Right lung (tissue), 5 donors: ENCODE data around the gene NSUN6. TPM values are rescaled to one million over a fixed set of nuclear protein-coding genes. Genes with fewer than 3 reads are reported as not detected.
"Not testable (repeated sequence)": the region's sequence is repeated elsewhere in the genome, so short reads cannot be mapped to it uniquely, and the experiment has no call there.

Source experiments
- DNase-seq, 2 donors: peaks; one replicate each; pipeline ENCODE4 v3.0.0-alpha.2; 2013
- polyA plus RNA-seq, 5 donors: library from polyadenylated mRNA; unstranded; fragments of 120-200 nt; gene quantifications; one replicate each; pipeline versions ENCODE4 v1.2.1 to v1.2.3, GENCODE V29; 2013; ENCODE audit warnings: inconsistent platforms in 1 of 5, low replicate concordance in 1 of 5; ENCODE audit not compliant: insufficient read length in 5 of 5, insufficient read depth in 1 of 5

NSUN6 gene
- polyA plus RNA-seq, 5 donors = 24.5 to 32.9 (median 29.8) TPM

DNA sequence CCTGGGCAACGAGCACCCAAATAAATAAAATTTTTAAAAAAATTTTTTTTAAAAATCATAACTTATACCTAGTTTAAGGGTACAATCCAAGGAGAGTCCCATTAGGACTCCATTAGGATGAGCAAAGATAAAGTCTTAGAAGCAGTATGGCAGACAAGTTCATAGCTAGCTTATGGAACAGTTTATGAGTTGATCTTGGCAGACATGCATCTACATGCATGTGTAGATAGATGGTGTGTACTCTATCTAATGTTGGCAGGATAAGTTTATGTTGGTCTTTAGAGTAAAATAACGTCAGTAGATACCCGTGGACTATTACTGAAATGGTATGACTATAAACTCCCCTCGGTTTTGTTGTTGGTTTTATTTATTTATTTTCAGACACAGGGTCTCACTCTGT is 40.2 kb downstream of the NSUN6 start:
- no peak for DNase-seq

DNA sequence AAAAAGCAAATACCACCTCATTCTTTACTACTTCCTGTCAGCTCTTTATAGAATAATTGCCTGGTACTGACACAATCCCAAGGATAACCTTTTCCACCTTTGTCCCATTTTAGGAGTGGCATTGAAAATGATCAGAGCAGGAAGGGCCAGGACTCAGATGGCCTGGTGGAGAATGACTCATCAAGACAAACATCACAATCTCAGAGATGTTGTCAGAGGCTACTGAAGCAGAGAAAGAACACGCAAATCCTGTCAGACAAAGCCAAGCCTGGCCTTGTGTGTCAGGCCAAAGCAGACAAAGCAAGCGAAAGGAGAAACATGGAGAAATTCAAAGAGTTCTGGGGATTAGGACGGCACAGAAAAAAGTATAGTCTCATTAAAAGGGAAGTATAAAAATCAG is 40.9 kb downstream of the NSUN6 start:
- DNase-seq = no peak

GRCh38 chr10:18608596-18608995 is 42.8 kb downstream of the NSUN6 start:
- DNase-seq = no peak

DNA sequence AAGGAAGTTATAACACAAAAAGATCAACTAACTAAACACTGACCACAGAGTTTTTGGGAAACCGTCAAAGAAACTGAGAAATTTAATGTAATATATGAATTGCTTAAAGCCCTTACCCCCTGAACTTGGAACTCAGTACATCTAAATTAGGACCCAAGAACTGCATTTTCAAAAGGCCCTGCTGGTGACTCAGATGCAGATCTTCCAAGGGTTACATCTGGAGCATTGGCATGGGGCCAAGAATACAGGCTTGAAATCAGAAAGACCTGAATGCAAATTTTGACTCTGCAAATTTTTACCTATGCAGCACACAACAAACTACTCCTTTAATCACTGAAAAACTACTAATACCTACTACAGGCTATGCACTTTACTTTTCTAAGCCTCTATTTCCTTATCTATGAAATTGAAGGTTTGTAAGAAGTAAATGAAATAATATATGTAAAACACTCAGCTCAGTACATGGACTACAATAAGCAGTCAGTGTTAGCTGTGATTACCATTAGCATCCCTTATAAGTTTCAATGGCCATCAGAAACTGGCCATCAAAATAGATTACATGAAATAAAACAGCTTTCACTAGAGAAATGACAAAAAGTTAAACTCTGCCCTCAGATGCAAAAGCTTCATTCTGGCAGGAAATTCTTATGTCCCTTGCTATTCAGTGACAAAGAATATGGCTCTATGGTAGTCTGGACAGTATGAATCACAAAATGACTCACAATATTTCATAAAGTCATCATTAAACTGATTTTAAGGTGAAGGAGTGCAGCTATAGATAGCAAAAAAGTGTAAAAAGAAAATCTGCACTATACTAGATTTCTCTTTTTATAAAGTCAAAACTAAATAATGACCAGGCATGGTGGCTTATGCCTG is 43.6 kb downstream of the NSUN6 start:
- DNase-seq = no peak

DNA sequence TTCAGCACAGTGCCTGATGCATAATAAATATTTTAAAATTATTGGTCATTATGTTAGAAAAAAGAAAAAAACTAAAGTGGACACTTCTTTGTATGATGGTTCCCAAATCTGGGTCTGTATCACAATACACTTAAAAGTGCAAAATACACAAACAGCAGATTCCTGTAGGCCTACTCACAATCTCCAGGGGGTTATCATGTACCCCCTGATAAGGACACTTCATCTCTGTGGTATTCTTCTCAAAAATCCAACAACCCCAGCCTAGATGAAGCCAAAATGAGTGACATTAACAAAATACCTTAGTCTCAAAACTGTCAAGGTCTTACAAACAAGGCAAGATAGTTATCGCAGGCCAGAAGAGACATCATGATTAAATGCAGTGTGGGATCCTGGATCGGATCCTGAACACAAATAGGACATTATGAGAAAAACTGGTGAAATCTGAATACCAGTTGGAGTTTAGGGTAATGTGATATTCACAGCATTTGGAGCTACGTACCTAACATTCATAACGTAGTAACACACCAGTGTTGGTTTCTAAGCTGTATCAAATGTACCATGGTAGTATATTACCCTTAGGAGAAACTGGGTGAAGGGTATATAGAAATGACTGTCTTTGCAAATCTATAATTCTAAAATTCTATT is 45.2 kb downstream of the NSUN6 start:
- no peak for DNase-seq

DNA sequence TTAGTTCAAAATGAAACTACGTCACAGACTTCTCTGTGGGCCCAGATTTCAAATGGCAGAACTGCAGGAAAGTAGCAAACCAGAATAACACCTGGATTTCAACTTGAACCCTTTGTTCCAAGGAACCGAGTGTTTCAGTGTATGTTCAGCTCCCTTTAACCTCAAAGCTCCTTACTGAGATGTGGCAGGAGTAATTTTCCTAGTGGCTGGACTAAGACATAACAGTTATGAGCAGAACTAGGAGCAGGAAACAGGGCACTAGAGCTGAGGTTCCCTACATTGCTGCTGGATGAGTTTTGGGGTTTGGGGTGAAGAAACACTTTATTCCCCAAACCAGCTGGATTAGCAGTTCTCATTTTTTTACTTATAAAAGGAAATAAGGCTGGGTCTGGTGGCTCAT is 50.1 kb downstream of the NSUN6 start:
- no peak for DNase-seq

DNA sequence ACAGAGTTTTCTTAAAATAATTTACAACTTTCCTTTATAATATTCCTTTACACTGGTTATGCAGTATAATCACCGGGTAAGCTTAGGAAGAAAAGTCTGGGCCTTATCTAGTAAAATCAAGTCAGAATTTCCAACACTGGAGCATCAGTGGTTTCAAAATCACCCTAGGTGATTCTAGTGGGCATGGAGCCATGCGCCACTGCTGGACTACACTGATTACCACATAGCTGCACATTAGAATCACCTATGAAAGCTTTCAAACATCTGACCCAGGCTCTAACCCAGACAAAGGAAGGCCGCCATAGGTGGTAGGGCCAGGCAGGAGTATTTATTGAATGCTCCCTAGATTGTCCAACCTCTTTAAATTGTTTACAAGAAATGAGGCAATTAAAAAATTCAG is 52.0 kb downstream of the NSUN6 start:
- no peak for DNase-seq

GRCh38 chr10:18594574-18595156 is 56.7 kb downstream of the NSUN6 start:
- DNase-seq = no peak

DNA sequence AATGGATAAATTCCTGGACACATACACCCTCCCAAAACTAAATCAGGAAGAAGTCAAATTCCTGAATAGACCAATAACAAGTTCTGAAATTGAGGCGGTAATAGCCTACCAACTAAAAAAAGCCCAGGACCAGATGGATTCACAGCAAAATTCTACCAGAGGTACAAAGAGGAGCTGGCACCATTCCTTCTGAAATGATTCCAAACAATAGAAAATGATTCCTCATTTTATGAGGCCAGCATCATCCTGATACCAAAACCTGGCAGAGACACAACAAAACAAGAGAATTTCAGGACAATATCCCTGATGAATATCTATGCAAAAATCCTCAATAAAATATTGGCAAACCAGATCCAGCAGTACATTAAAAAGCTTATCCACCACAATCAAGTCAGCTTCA is 60.2 kb downstream of the NSUN6 start:
- not testable (repeated sequence) for DNase-seq

DNA sequence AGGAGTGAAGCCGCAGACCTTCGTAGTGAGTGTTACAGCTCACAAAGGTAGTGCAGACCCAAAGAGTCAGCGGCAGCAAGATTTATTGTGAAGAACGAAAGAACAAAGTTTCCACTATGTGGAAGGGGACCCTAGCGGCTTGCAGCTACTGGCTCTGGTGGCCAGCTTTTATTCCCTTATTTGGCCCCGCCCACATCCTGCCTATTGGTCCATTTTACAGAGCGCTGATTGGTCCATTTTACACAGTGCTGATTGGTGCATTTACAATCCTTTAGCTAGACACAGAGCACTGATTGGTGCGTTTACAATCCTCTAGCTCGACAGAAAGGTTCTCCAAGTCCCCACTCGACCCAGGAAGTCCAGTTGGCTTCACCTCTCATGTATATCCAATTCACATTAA is 64.8 kb downstream of the NSUN6 start:
- DNase-seq = not testable (repeated sequence)

- no peak for DNase-seq
Observed at GRCh38 chr10:18583575-18584270, 67.7 kb downstream of the NSUN6 start.

DNA sequence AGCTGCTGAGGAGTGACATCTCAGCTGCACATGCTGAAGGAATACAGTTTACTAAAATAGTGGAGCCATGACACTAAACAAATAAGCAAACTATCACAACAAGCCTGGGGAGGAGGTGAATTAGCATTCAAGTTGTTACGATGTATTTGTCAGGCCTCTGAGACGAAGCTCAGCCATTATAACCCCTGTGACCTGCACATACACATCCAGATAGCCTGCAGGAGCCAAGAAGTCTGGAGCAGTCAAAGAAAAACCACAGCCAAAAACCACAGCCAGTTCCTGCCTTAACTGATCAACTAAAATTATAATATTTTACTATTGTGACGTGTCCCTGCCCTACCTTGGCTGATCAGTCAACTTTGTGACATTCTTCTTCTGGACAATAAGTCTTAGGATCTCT is 68.6 kb downstream of the NSUN6 start:
- DNase-seq = no peak

- DNase-seq = no peak
Observed at GRCh38 chr10:18577823-18578685, 73.3 kb downstream of the NSUN6 start.

GRCh38 chr10:18576586-18576985 is 74.8 kb downstream of the NSUN6 start:
- no peak for DNase-seq

DNA sequence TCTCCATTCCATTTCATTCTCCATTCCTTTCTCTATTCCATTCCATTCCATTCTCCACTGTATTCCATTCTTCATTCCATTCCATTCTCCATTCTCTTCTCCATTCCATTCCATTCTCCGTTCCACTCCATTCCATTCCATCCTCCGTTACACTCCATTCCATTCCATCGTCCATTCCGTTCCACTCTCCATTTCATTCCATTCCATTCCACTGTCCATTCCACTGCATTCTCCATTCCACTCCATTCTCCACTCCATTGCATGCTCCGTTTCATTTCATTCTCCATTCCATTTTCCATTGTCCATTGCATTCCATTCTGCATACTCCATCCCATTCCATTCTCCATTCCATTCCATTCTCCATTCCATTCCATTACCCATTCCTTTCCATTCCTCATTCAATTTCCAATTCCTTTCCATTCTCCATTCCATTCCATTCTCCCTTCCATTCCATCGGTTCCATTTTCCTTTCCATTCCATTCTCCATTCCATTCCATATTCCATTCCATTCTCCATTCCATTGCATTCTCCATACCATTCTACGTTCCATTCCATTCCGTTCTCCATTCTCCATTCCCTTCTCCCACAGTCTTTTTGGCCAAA is 78.3 kb downstream of the NSUN6 start:
- no peak for DNase-seq

- no peak for DNase-seq
Observed at GRCh38 chr10:18571780-18572179, 79.6 kb downstream of the NSUN6 start.

DNA sequence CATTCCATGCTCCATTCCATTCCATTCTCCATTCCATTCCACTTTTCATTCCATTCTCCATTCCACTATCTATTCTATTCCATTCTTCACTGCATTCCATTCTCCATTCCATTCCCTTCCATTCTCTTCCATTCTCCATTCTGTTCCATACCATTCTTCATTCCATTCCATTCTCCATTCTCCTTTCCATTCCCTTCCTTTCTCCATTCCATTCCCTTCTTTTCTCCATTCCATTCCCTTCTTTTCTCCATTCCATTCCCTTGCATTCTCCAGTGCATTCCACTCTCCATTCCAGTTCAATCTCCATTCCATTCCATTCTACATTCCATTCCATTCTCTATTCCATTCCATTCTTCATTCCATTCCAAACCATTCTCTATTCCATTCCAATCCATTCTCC is 80.3 kb downstream of the NSUN6 start:
- DNase-seq = no peak

- DNase-seq = not testable (repeated sequence)
Observed at GRCh38 chr10:18570386-18570785, 81.0 kb downstream of the NSUN6 start.

GRCh38 chr10:18567343-18567856 is 84.0 kb downstream of the NSUN6 start:
- DNase-seq = no peak

- DNase-seq = no peak
Observed at GRCh38 chr10:18566177-18566576, 85.2 kb downstream of the NSUN6 start.

GRCh38 chr10:18565006-18565405 is 86.4 kb downstream of the NSUN6 start:
- DNase-seq = no peak
